ENCODE measurements around the gene PLAAT4.
A peak's percentile ranks its signal among the peaks of the same experiment; 100 is the strongest.
"Not testable (repeated sequence)": the region's sequence is repeated elsewhere in the genome, so short reads cannot be mapped to it uniquely, and the experiment has no call there.

The PLAAT4 gene

GRCh38 chr11:63573881-63574855, 37.6 kb downstream of the PLAAT4 start:
- no peak overlapping the region for H2BK5ac ChIP-seq (ENCODE audit: low read depth, low read length, poor library complexity, severe bottlenecking)
- no peaks in the 10 kb centered on the region for H3K27me3 ChIP-seq (ENCODE audit: control insufficient read depth in 1 of 2, insufficient read depth in 1 of 2, low read length in 2 of 2)
- H3K9me3 ChIP-seq (ENCODE audit: control insufficient read depth, low read length) = no peaks in the 10 kb centered on the region
- peak overlapping the region in 1 of 2 experiments; percentile 68 for H3K4me3 ChIP-seq (ENCODE audit: insufficient read depth in 1 of 2, low read depth in 1 of 2, low read length in 2 of 2)
- no peak overlapping the region for H3K27ac ChIP-seq (ENCODE audit: low read length, poor library complexity, severe bottlenecking)
- H3K4me1 ChIP-seq (ENCODE audit: control insufficient read depth, insufficient read depth, low read depth, low read length) = no peaks in the 10 kb centered on the region
- H2AK5ac ChIP-seq (ENCODE audit: low read length, severe bottlenecking) = no peak overlapping the region
- no peak overlapping the region for H3K23ac ChIP-seq (ENCODE audit: low read length in 2 of 2)
- H2BK15ac ChIP-seq (ENCODE audit: low read depth, poor library complexity, severe bottlenecking) = no peak overlapping the region
- no peak overlapping the region for H2AFZ ChIP-seq (ENCODE audit: low read depth, low read length)
- H3K36me3 ChIP-seq (ENCODE audit: control insufficient read depth in 1 of 2, insufficient read depth in 2 of 2, low read depth in 1 of 2, low read length in 2 of 2) = peaks cover 0 to 20% of the 10 kb centered on the region in 2 experiments
- H4K8ac ChIP-seq (ENCODE audit: low read length) = peak overlapping the region; percentile 74
- peak overlapping the region; percentile 86 for H3K9ac ChIP-seq (ENCODE audit: low read length)
- WGBS = 69% methylated on average over 14 of the region's 15 CpGs
- DNase-seq = peak; percentile 82
- H4K91ac ChIP-seq (ENCODE audit: low read length) = no peak overlapping the region
- peaks cover 16% of the 10 kb centered on the region for H3K79me1 ChIP-seq (replicated peaks; ENCODE audit: low read length, poor library complexity, severe bottlenecking)
- no peak overlapping the region for H2BK120ac ChIP-seq (ENCODE audit: low read depth, low read length)
- no peak overlapping the region for H3K18ac ChIP-seq (ENCODE audit: low read depth in 1 of 2, low read length in 2 of 2)
- no peak overlapping the region for H3K4me2 ChIP-seq (ENCODE audit: low read length, poor library complexity, severe bottlenecking)
- no peak overlapping the region for H3K4ac ChIP-seq (ENCODE audit: low read depth in 1 of 2, low read length in 2 of 2)
- no peak overlapping the region for H2BK12ac ChIP-seq (ENCODE audit: low read length in 2 of 2)
- H3K14ac ChIP-seq (ENCODE audit: low read length in 2 of 2) = peak overlapping the region in 1 of 2 experiments; percentile 39

- no peak for DNase-seq
- H3K27me3 ChIP-seq (ENCODE audit: control insufficient read depth in 1 of 2, insufficient read depth in 1 of 2, low read length in 2 of 2) = no peaks in the 10 kb centered on the region
- H3K4me2 ChIP-seq (ENCODE audit: low read length, poor library complexity, severe bottlenecking) = no peak overlapping the region
- H3K36me3 ChIP-seq (ENCODE audit: control insufficient read depth in 1 of 2, insufficient read depth in 2 of 2, low read depth in 1 of 2, low read length in 2 of 2) = peaks cover 2 to 20% of the 10 kb centered on the region in 2 experiments
- WGBS = 89% methylated on average over 9 of the region's 10 CpGs
- no peak overlapping the region for H3K27ac ChIP-seq (ENCODE audit: low read length, poor library complexity, severe bottlenecking)
- peak overlapping the region in 1 of 2 experiments; percentile 68 for H3K4me3 ChIP-seq (ENCODE audit: insufficient read depth in 1 of 2, low read depth in 1 of 2, low read length in 2 of 2)
- no peak overlapping the region for H4K91ac ChIP-seq (ENCODE audit: low read length)
- no peak overlapping the region for H2BK120ac ChIP-seq (ENCODE audit: low read depth, low read length)
- no peak overlapping the region for H3K23ac ChIP-seq (ENCODE audit: low read length in 2 of 2)
- H2BK12ac ChIP-seq (ENCODE audit: low read length in 2 of 2) = no peak overlapping the region
- H3K18ac ChIP-seq (ENCODE audit: low read depth in 1 of 2, low read length in 2 of 2) = peak overlapping the region; percentile 23 to 51
- no peak overlapping the region for H3K4ac ChIP-seq (ENCODE audit: low read depth in 1 of 2, low read length in 2 of 2)
- H3K9me3 ChIP-seq (ENCODE audit: control insufficient read depth, low read length) = peaks cover 3% of the 10 kb centered on the region
- peak overlapping the region; percentile 54 for H4K8ac ChIP-seq (ENCODE audit: low read length)
- no peak overlapping the region for H3K14ac ChIP-seq (ENCODE audit: low read length in 2 of 2)
- H2AFZ ChIP-seq (ENCODE audit: low read depth, low read length) = peak overlapping the region; percentile 54
- H3K9ac ChIP-seq (ENCODE audit: low read length) = peak overlapping the region; percentile 86
- no peak overlapping the region for H2BK5ac ChIP-seq (ENCODE audit: low read depth, low read length, poor library complexity, severe bottlenecking)
- no peak overlapping the region for H2AK5ac ChIP-seq (ENCODE audit: low read length, severe bottlenecking)
- no peak overlapping the region for H2BK15ac ChIP-seq (ENCODE audit: low read depth, poor library complexity, severe bottlenecking)
- no peaks in the 10 kb centered on the region for H3K4me1 ChIP-seq (ENCODE audit: control insufficient read depth, insufficient read depth, low read depth, low read length)
- peaks cover 18% of the 10 kb centered on the region for H3K79me1 ChIP-seq (replicated peaks; ENCODE audit: low read length, poor library complexity, severe bottlenecking)
These were observed 38.4 kb downstream of the PLAAT4 start for GRCh38 chr11:63574856-63575602.

DNA sequence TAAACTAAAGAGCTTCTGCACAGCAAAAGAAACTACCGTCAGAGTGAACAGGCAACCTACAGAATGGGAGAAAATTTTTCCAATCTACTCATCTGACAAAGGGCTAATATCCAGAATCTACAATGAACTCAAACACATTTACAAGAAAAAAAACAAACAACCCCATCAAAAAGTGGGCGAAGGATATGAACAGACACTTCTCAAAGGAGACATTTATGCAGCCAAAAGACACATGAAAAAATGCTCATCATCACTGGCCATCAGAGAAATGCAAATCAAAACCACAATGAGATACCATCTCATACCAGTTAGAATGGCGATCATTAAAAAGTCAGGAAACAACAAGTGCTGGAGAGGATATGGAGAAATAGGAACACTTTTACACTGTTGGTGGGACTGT, 42.3 kb downstream of the PLAAT4 start:
- not testable (repeated sequence) for H3K4me2 ChIP-seq (ENCODE audit: low read length, poor library complexity, severe bottlenecking); H3K23ac ChIP-seq (ENCODE audit: low read length in 2 of 2); H3K14ac ChIP-seq (ENCODE audit: low read length in 2 of 2); H3K27me3 ChIP-seq (ENCODE audit: control insufficient read depth in 1 of 2, insufficient read depth in 1 of 2, low read length in 2 of 2); H3K4me3 ChIP-seq (ENCODE audit: insufficient read depth in 1 of 2, low read depth in 1 of 2, low read length in 2 of 2); H4K8ac ChIP-seq (ENCODE audit: low read length); H2AK5ac ChIP-seq (ENCODE audit: low read length, severe bottlenecking); H3K4ac ChIP-seq (ENCODE audit: low read depth in 1 of 2, low read length in 2 of 2); H3K9ac ChIP-seq (ENCODE audit: low read length); H3K27ac ChIP-seq (ENCODE audit: low read length, poor library complexity, severe bottlenecking); H2BK120ac ChIP-seq (ENCODE audit: low read depth, low read length); H3K18ac ChIP-seq (ENCODE audit: low read depth in 1 of 2, low read length in 2 of 2); H2BK15ac ChIP-seq (ENCODE audit: low read depth, poor library complexity, severe bottlenecking); H3K9me3 ChIP-seq (ENCODE audit: control insufficient read depth, low read length); H2AFZ ChIP-seq (ENCODE audit: low read depth, low read length); H2BK5ac ChIP-seq (ENCODE audit: low read depth, low read length, poor library complexity, severe bottlenecking); H4K91ac ChIP-seq (ENCODE audit: low read length); H3K4me1 ChIP-seq (ENCODE audit: control insufficient read depth, insufficient read depth, low read depth, low read length); H2BK12ac ChIP-seq (ENCODE audit: low read length in 2 of 2); DNase-seq
- H3K36me3 ChIP-seq (ENCODE audit: control insufficient read depth in 1 of 2, insufficient read depth in 2 of 2, low read depth in 1 of 2, low read length in 2 of 2) = peaks cover 15 to 19% of the 10 kb centered on the region in 2 experiments
- peaks cover 20% of the 10 kb centered on the region for H3K79me1 ChIP-seq (replicated peaks; ENCODE audit: low read length, poor library complexity, severe bottlenecking)
- no CpG with 5 or more reads among the region's 3 CpGs for WGBS

DNA sequence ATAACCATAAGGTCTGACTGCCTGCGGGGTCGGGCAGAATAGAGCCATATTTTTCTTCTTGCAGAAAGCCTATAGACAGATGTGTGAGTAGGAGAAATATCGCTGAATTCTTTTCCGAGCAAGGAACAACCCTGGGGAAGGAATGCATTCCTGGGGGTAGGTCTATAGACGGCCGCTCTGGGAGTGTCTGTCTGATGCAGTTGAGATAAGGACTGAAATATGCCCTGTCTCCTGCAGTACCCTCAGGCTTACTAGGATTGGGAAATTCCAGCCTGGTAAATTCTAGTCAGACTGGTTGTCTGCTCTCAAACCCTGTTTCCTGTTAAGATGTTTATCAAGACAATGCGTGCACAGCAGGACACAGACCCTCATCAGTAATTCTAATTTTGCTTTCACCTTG, 44.6 kb downstream of the PLAAT4 start:
- not testable (repeated sequence) for H3K4me1 ChIP-seq (ENCODE audit: control insufficient read depth, insufficient read depth, low read depth, low read length); H3K4ac ChIP-seq (ENCODE audit: low read depth in 1 of 2, low read length in 2 of 2); H3K18ac ChIP-seq (ENCODE audit: low read depth in 1 of 2, low read length in 2 of 2); H3K79me1 ChIP-seq (replicated peaks; ENCODE audit: low read length, poor library complexity, severe bottlenecking); H3K9me3 ChIP-seq (ENCODE audit: control insufficient read depth, low read length); H3K4me2 ChIP-seq (ENCODE audit: low read length, poor library complexity, severe bottlenecking); H4K91ac ChIP-seq (ENCODE audit: low read length); H3K4me3 ChIP-seq (ENCODE audit: insufficient read depth in 1 of 2, low read depth in 1 of 2, low read length in 2 of 2); H3K9ac ChIP-seq (ENCODE audit: low read length); H3K27me3 ChIP-seq (ENCODE audit: control insufficient read depth in 1 of 2, insufficient read depth in 1 of 2, low read length in 2 of 2); H2BK15ac ChIP-seq (ENCODE audit: low read depth, poor library complexity, severe bottlenecking); DNase-seq; H2AFZ ChIP-seq (ENCODE audit: low read depth, low read length); H3K27ac ChIP-seq (ENCODE audit: low read length, poor library complexity, severe bottlenecking); H2BK5ac ChIP-seq (ENCODE audit: low read depth, low read length, poor library complexity, severe bottlenecking); H3K23ac ChIP-seq (ENCODE audit: low read length in 2 of 2); H4K8ac ChIP-seq (ENCODE audit: low read length); H2BK12ac ChIP-seq (ENCODE audit: low read length in 2 of 2); H2AK5ac ChIP-seq (ENCODE audit: low read length, severe bottlenecking); H2BK120ac ChIP-seq (ENCODE audit: low read depth, low read length); H3K14ac ChIP-seq (ENCODE audit: low read length in 2 of 2)
- H3K36me3 ChIP-seq (ENCODE audit: control insufficient read depth in 1 of 2, insufficient read depth in 2 of 2, low read depth in 1 of 2, low read length in 2 of 2) = peaks cover 10 to 15% of the 10 kb centered on the region in 2 experiments
- 65% methylated on average over 7 of the region's 7 CpGs for WGBS

All from mesenchymal stem cell (in vitro differentiated cells and primary cell).